Measurements from ENCODE around the gene AKR1C2.
"Not testable (repeated sequence)": the region's sequence is repeated elsewhere in the genome, so short reads cannot be mapped to it uniquely, and the experiment has no call there.

DNA sequence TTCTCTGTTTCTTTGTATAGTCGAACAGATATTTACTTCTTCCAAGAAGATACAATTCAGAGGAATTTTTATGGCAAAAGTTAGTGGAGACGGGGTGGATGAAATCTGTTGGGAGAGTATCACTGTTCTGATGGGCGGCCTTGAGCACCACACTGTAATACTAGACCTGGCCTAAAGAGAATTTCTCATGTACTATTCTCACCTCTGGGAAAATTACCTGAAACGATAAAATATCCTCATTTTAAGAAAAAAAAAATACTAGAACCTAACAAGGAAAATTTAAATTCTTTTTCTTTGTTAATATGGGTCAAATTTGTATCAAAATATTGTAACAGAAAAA, 39.9 kb downstream of the AKR1C2 start:
- TF ChIP-seq, protein P1, sequence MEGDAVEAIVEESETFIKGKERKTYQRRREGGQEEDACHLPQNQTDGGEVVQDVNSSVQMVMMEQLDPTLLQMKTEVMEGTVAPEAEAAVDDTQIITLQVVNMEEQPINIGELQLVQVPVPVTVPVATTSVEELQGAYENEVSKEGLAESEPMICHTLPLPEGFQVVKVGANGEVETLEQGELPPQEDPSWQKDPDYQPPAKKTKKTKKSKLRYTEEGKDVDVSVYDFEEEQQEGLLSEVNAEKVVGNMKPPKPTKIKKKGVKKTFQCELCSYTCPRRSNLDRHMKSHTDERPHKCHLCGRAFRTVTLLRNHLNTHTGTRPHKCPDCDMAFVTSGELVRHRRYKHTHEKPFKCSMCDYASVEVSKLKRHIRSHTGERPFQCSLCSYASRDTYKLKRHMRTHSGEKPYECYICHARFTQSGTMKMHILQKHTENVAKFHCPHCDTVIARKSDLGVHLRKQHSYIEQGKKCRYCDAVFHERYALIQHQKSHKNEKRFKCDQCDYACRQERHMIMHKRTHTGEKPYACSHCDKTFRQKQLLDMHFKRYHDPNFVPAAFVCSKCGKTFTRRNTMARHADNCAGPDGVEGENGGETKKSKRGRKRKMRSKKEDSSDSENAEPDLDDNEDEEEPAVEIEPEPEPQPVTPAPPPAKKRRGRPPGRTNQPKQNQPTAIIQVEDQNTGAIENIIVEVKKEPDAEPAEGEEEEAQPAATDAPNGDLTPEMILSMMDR (IDR thresholded peaks at IDR 0.05; ENCODE audit: low read depth, low read length, poor library complexity, severe bottlenecking) = not testable (repeated sequence)
- not testable (repeated sequence) for TF ChIP-seq EZH2phosphoT487 (IDR thresholded peaks at IDR 0.05; ENCODE audit: borderline replicate concordance, low read length)

All from DOHH2 (cell line).